Endothelial cell (in vitro differentiated cells): Measurements from ENCODE around the gene SFSWAP. TPM values are rescaled to one million over a fixed set of nuclear protein-coding genes. Genes with fewer than 3 reads are reported as not detected.
A peak's percentile ranks its signal among the peaks of the same experiment; 100 is the strongest.

Source experiments
- DNase-seq: peaks from one replicate; pipeline ENCODE4 v3.0.0; 2021; ENCODE audit warnings: low spot score
- H3K27ac Mint-ChIP-seq: one replicate; pipeline ENCODE4 v1.8.0; 2021; ENCODE audit warnings: mixed read lengths, inconsistent platforms; ENCODE audit not compliant: unreplicated experiment
- H3K27me3 Mint-ChIP-seq: one replicate; pipeline ENCODE4 v1.8.0; 2021; ENCODE audit warnings: mild to moderate bottlenecking, moderate library complexity, mixed read lengths, inconsistent platforms; ENCODE audit not compliant: unreplicated experiment
- H3K36me3 Mint-ChIP-seq: one replicate; pipeline ENCODE4 v1.8.0; 2021; ENCODE audit warnings: mild to moderate bottlenecking, low read depth, mixed read lengths, inconsistent platforms; ENCODE audit not compliant: unreplicated experiment
- H3K4me1 Mint-ChIP-seq: one replicate; pipeline ENCODE4 v1.8.0; 2021; ENCODE audit warnings: mild to moderate bottlenecking, mixed read lengths, inconsistent platforms; ENCODE audit not compliant: unreplicated experiment
- H3K4me3 Mint-ChIP-seq: one replicate; pipeline ENCODE4 v1.8.0; 2021; ENCODE audit warnings: mild to moderate bottlenecking, mixed read lengths, inconsistent platforms; ENCODE audit not compliant: unreplicated experiment
- H3K9me3 Mint-ChIP-seq: one replicate; pipeline ENCODE4 v1.8.0; 2021; ENCODE audit warnings: mixed read lengths, inconsistent platforms; ENCODE audit not compliant: unreplicated experiment
- CTCF ChIP-seq: fragments of 200-600 bp; sonication (generic); IDR thresholded peaks from one replicate; pipeline ENCODE4 v1.5.0; 2021; ENCODE audit warnings: antibody characterized with exemption; ENCODE audit not compliant: unreplicated experiment
- total RNA-seq: library from RNA; stranded (reverse); fragmentation: NEBNext Ultra II Directional; extraction: Animal tissue kit (Norgen Biotek cat#: 25700); gene quantifications from one replicate; pipeline ENCODE4 v1.2.1, GENCODE V29; 2021; ENCODE audit not compliant: unreplicated experiment

Gene SFSWAP
- total RNA-seq, 1 donor from 2014 or later = 56.3 TPM

GRCh38 chr12:131729254-131729955, 18.5 kb downstream of the SFSWAP start:
- Mint-ChIP-seq H3K9me3 (no peaks in the 10 kb centered on the region), H3K4me1 (peaks cover 6% of the 10 kb centered on the region), H3K27ac (peak overlapping the region; percentile 48), H3K36me3 (peaks cover 46% of the 10 kb centered on the region), H3K4me3 (no peak overlapping the region), H3K27me3 (peaks cover 4% of the 10 kb centered on the region)
- TF ChIP-seq CTCF = no peak
- DNase-seq = no peak

- peaks cover 4% of the 10 kb centered on the region for H3K27me3 Mint-ChIP-seq
- peak overlapping the region; percentile 57 for H3K4me3 Mint-ChIP-seq
- peaks cover 7% of the 10 kb centered on the region for H3K4me1 Mint-ChIP-seq
- no peak overlapping the region for H3K27ac Mint-ChIP-seq
- H3K9me3 Mint-ChIP-seq = no peaks in the 10 kb centered on the region
- peaks cover 48% of the 10 kb centered on the region for H3K36me3 Mint-ChIP-seq
- no peak for TF ChIP-seq CTCF
- no peak for DNase-seq
Measured at GRCh38 chr12:131732996-131733615, 22.2 kb downstream of the SFSWAP start.

GRCh38 chr12:131733874-131734273, 23.0 kb downstream of the SFSWAP start:
- H3K4me3 Mint-ChIP-seq = peak overlapping the region; percentile 15
- H3K9me3 Mint-ChIP-seq = no peaks in the 10 kb centered on the region
- no peak overlapping the region for H3K27ac Mint-ChIP-seq
- H3K27me3 Mint-ChIP-seq = peaks cover 4% of the 10 kb centered on the region
- peaks cover 44% of the 10 kb centered on the region for H3K36me3 Mint-ChIP-seq
- DNase-seq = no peak
- peaks cover 6% of the 10 kb centered on the region for H3K4me1 Mint-ChIP-seq
- no peak for TF ChIP-seq CTCF

GRCh38 chr12:131734336-131735152, 23.7 kb downstream of the SFSWAP start:
- no peaks in the 10 kb centered on the region for H3K9me3 Mint-ChIP-seq
- TF ChIP-seq CTCF = no peak
- peaks cover 2% of the 10 kb centered on the region for H3K4me1 Mint-ChIP-seq
- H3K36me3 Mint-ChIP-seq = peaks cover 40% of the 10 kb centered on the region
- no peak overlapping the region for H3K27ac Mint-ChIP-seq
- no peak for DNase-seq
- H3K4me3 Mint-ChIP-seq = peak overlapping the region; percentile 15
- peaks cover 4% of the 10 kb centered on the region for H3K27me3 Mint-ChIP-seq
